ENCODE results near the gene SCAMP3. TPM values are rescaled to one million over a fixed set of nuclear protein-coding genes. Genes with fewer than 3 reads are reported as not detected.

SCAMP3 gene
- total RNA-seq, 4 donors from 2014 or later: 10.0 to 44.4 (median 29.2) TPM

- no peaks in the 10 kb centered on the region for H3K36me3 ChIP-seq
- TF ChIP-seq CTCF (IDR thresholded peaks at IDR 0.05): no peak
- TF ChIP-seq POLR2A (IDR thresholded peaks at IDR 0.05): no peak
Measured at GRCh38 chr1:155269381-155269780, 7.2 kb upstream of the SCAMP3 start.

GRCh38 chr1:155268630-155269029, 6.5 kb upstream of the SCAMP3 start:
- Histone ChIP-seq H3K27me3 (no peaks in the 10 kb centered on the region), H3K4me3 (no peak overlapping the region), H3K4me1 (peaks cover 0 to 7% of the 10 kb centered on the region in 2 donors), H3K9me3 (no peaks in the 10 kb centered on the region), H3K27ac (no peak overlapping the region), H3K36me3 (no peaks in the 10 kb centered on the region)
- intact Hi-C loops (cut with DNase I; ENCODE audit: low total_unique reads): no loop called here
- DNase-seq: no peak
- no peak for TF ChIP-seq CTCF (IDR thresholded peaks at IDR 0.05)
- no peak for TF ChIP-seq POLR2A (IDR thresholded peaks at IDR 0.05)

More at GRCh38 chr1:155269381-155269780, 7.2 kb upstream of the SCAMP3 start:
- H3K27ac ChIP-seq: no peak overlapping the region
- H3K9me3 ChIP-seq: no peaks in the 10 kb centered on the region
- peaks cover 0 to 7% of the 10 kb centered on the region in 2 donors for H3K4me1 ChIP-seq
- intact Hi-C loops (cut with DNase I; ENCODE audit: low total_unique reads): no loop called here
- H3K27me3 ChIP-seq: no peaks in the 10 kb centered on the region
- no peak overlapping the region for H3K4me3 ChIP-seq
- DNase-seq: no peak

DNA sequence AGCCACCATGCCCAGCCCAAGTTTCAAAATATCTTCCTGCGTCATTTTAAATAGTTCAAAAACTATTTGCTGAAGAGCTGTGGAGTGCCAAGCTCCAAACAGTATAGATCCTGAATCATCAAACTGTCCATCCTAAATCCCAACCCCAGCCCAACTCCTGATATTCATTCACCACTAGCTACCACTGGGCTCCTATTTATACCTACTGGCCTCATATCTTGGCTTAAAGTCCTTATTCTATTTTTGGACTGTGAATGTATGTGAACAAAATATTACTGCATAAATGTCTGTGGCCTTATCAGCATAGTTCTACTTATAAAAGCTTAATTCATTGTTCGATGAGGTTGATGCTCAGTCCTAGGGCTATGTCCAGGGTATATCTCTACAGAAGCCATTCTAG, 5.2 kb upstream of the SCAMP3 start:
- Histone ChIP-seq H3K4me1 (peaks cover 0 to 5% of the 10 kb centered on the region in 2 donors), H3K4me3 (no peak overlapping the region), H3K27me3 (no peaks in the 10 kb centered on the region), H3K9me3 (no peaks in the 10 kb centered on the region), H3K27ac (no peak overlapping the region), H3K36me3 (no peaks in the 10 kb centered on the region)
- no peak for DNase-seq
- no peak for TF ChIP-seq POLR2A (IDR thresholded peaks at IDR 0.05)
- TF ChIP-seq CTCF (IDR thresholded peaks at IDR 0.05): no peak
- intact Hi-C loops (cut with DNase I; ENCODE audit: low total_unique reads): no loop called here

GRCh38 chr1:155266553-155266952, 4.4 kb upstream of the SCAMP3 start:
- H3K27me3 ChIP-seq: no peaks in the 10 kb centered on the region
- no peak for TF ChIP-seq POLR2A (IDR thresholded peaks at IDR 0.05)
- TF ChIP-seq CTCF (IDR thresholded peaks at IDR 0.05): no peak
- intact Hi-C loops (cut with DNase I; ENCODE audit: low total_unique reads): no loop called here
- no peaks in the 10 kb centered on the region for H3K4me1 ChIP-seq
- H3K9me3 ChIP-seq: no peaks in the 10 kb centered on the region
- H3K27ac ChIP-seq: no peak overlapping the region
- DNase-seq: no peak
- no peaks in the 10 kb centered on the region for H3K36me3 ChIP-seq
- H3K4me3 ChIP-seq: no peak overlapping the region

- H3K27ac ChIP-seq: peak overlapping the region in 1 of 2 donors; percentile 78
- intact Hi-C loops (cut with DNase I; ENCODE audit: low total_unique reads): no loop called here
Measured at GRCh38 chr1:155263067-155263466, 907 bp upstream of the SCAMP3 start.

More at GRCh38 chr1:155263067-155263466, 907 bp upstream of the SCAMP3 start:
- no peaks in the 10 kb centered on the region for H3K9me3 ChIP-seq
- no peaks in the 10 kb centered on the region for H3K36me3 ChIP-seq
- DNase-seq: no peak
- no peak overlapping the region for H3K4me3 ChIP-seq
- no peaks in the 10 kb centered on the region for H3K27me3 ChIP-seq
- TF ChIP-seq POLR2A (IDR thresholded peaks at IDR 0.05) (no peak), CTCF (IDR thresholded peaks at IDR 0.05) (no peak)
- H3K4me1 ChIP-seq: peaks cover 7 to 10% of the 10 kb centered on the region in 2 donors

Measured in uterus (tissue), 4 donors.